GM18867 (cell line): ENCODE measurements around the gene NLRP12.
"Not testable (repeated sequence)": the region's sequence is repeated elsewhere in the genome, so short reads cannot be mapped to it uniquely, and the experiment has no call there.

Experiments
- ATAC-seq: cut with Tn5 transposase; IDR thresholded peaks from one replicate; pipeline ENCODE4 v1.9.1; 2021; ENCODE audit warnings: mild to moderate bottlenecking, moderate library complexity; ENCODE audit not compliant: unreplicated experiment

Gene NLRP12

DNA sequence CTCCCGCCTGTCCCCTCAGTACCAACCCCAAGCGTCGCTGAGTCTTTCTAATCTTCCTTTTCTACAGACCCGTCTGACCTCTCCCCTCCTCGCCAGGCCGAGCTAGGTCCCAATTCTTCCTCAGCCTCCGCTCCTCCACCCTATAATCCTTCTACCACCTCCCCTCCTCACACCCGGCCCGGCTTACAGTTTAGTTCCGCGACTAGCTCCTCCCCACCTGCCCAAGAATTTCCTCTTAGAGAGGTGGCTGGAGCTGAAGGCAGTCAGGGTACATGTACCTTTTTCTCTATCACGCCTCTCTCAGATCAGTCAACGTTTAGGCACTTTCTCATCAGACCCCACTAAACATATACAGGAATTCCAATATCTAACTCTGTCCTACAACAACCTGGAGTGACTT is 8.7 kb upstream of the NLRP12 start:
- ATAC-seq = not testable (repeated sequence)

DNA sequence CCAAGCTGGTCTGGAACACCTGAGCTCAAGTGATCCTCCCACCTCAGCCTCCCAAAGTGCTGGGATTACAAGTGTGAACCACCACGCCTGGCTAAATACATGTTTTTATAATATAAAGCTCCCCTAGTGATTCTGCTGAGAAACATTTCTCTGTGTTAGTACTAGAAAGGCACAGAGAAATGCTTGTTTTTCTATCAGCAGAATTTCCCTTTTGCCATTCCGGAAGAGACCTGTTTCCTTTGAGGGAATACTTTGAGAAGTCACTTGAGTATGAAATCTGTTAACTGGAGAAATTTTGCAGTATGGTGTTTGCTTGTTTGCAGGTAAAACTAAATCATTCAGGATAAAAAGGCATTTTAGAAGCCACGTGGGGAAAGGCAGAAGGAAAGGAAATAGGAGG is 4.4 kb upstream of the NLRP12 start:
- no peak for ATAC-seq

DNA sequence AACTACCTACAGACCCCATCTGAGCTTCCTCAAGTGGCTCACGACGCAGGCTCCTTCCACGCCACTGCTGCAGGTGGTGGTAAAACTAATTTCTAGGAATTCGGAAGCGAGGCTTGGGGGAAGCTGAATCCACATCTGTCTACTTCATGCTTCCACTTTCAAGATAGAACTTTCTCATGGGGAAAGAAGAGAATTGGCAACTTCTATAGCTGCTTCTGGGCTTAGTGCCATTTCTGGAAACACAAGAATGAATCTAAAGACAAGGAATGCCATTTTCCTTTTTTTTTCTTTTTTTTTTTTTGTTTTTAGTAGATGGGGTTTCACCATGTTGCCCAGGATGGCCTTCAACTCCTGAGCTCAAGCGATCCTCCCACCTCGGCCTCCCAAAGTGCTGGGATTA is 2.8 kb upstream of the NLRP12 start:
- no peak for ATAC-seq

DNA sequence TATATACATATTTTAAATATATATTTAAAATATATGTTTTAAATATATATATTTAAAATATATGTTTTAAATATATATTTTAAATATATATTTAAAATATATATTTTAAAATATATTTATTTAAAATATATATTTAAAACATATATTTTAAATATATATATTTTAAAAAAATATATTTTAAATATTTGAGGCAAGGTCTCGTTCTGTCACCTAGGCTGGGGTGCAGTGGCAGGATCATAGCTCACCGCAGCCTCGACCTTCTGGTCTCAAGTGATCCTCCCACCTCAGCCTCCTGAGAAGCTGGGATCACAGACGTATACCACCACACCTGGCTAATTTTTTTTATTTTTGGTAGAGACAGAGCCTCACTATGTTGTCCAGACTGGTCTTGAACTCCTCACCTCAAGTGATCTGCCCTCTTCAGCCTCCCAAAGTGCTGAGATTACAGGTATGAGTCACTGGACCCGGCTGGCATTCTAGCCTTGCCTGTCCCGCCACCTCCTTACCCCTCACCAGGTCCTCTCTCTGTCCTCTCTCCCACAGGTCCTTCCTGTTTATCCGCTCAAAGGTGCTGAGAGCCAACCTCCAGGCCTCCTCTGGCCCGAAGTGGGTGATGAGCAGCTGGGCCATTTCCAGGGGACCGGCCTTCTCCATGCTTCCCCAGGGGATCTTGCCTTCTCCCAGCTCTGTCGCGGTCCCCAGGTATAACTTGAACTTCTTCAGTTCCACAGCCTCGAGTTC is 564 bp downstream of the NLRP12 start:
- no peak for ATAC-seq

DNA sequence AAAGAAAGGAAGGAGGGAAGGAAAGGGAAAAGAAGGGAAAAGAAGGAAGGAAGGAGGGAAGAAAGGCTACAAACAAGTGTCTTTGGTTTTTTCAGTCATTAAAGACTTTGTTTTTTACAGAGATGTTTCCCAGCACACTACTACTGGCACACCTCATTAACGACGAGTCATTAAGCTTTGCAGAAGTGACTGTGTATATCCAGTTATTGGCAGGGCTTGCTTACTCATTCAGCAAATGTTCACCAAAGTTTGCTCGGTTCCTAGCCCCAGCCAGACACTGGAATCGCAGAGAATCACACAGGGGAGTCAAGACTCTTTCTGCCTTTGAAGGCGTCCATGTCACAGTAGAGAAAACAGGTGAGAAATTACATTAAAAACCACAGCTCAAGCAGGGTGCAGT is 4.3 kb downstream of the NLRP12 start:
- ATAC-seq = no peak

DNA sequence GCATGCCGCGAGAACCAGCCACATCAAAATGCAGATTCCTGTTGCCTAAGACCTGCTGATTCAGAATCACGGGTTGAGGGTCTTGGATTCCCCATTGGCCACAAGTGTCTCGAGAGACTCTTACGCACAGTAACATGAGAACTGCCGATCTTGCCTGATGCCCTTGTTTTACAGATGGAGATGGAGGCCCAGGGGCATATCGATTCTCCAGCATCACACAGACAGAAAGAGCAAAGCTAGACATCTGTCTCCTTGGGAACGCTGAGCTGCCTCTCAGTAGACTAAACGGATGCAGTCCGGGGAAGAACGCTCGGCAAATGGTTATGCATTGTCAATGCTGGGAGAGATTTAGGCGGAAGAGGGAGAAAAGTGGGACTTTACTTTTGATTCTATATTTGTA is 5.4 kb downstream of the NLRP12 start:
- ATAC-seq = no peak

DNA sequence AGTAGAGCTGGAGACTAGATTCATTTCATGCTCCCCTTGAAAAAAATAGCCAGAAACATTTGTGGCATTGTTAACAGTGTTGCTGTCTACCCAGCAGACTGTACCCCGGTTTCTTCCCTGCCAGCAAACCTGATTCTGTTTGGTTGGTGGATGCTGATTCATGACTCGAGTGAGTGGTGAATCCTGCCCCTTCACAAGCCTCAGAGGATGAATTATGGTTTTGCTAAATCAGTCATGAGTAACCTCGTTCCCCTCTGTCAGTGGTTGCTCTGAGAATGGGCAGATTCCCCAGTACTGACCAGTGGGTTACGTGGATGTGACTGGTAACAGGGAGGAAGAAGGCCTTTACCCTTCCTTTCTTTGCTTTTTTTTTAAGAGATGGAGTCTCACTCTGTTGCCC is 10.1 kb downstream of the NLRP12 start:
- no peak for ATAC-seq

DNA sequence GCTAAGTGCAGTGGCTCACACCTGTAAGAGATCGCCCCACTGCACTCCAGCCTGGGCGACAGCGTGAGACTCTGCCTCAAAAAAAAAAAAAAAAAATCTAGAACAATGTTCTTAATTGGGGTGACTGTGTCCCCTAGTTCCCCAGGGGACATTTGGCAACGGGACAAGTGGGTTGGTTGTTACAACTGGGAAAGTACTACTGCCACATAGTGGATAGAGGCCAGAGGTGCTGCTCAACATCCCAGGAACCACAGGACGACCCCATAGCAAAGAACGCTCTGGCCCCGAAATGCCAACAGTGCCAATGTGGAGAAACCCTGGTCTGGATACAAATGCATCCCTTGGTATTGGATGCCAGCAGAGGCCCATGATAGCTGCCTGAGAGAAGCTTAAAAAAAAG is 11.8 kb downstream of the NLRP12 start:
- ATAC-seq = no peak

DNA sequence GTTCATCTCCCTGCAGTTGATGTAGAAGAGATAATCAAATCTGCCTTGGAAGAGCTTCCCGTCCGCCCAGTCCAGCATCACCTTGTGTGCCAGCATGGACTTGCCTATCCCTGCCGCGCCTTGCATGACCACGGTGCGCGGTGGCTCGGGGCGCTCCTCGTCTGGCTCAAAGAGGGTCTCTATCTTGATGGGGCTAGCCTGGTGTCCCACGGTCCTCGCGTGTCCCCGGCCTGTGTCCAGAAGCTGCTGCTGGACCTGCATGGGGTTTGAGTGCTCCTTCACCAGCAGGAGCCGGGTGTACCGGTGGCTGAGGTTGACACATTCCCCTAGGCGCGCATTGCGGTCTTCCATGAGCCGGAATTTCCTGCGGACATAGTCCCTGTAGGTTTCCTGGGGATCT is 13.2 kb downstream of the NLRP12 start:
- ATAC-seq = no peak

DNA sequence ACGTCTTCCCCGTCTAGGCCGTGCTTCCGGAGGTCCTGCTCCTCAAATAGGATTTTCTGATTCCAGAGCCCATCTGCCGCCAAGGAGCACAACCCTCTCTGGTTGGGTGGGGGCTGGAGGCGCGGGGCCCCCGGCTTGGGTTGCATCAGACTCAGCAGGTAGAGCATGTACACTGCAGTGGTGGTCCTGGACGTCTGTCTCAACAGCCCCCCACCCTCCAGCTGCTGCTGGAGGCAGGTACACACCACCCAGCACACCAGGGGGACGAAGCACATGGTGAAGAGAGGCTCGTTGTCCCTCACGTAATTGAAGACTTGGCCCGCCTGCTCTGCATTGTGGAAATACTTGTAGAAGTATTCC is 13.9 kb downstream of the NLRP12 start:
- ATAC-seq = no peak

DNA sequence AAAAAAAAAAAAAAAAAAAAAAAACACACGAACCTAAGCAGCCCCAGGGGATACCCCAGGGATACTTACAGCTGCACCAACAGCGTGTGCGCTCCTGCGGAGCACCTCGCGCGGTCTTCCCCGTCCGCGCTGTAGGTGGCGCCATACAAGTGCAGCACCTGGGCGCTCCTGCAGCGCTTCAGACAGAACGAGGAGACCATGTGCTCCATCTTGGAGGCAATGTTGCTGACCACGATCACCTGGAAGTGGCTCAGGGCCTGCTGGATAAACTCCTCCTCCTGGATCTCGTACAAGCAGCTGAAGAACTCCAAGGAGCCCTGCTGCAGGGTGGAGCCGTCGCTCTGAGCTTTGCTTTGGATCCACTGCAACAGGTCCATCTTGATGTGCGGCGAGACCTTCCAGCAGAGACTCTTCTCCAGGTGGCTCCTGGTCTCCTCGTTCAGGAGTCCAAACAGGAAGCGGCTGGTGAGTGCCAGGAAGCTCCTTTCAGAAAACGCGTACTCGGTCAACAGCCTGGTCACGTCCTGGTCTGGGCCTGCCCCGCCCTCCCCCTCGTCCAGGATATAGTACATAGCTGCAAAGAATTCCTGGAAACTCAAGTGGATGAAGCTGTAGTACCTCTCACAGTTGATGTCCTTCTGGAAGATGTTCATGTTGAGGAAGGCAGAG is 14.5 kb downstream of the NLRP12 start:
- ATAC-seq = no peak

DNA sequence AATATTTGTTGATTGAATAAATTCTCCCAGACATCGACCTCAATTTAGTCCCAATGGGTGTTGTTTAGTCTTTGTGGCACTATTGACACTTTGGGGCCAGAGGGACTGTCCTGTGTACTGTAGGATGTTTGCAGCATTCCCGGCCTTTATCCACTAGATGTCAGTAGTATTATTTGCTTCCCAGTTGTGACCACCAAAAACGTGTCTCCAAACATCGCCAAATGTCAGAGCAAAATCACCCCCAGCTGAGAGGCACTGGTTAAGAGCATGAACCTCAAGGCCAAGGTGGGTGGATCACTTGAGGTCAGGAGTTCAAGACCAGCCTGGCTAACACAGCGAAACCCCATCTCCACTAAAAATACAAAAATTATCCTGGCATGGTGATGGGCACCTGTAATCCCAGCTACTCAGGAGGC is 15.4 kb downstream of the NLRP12 start:
- no peak for ATAC-seq

DNA sequence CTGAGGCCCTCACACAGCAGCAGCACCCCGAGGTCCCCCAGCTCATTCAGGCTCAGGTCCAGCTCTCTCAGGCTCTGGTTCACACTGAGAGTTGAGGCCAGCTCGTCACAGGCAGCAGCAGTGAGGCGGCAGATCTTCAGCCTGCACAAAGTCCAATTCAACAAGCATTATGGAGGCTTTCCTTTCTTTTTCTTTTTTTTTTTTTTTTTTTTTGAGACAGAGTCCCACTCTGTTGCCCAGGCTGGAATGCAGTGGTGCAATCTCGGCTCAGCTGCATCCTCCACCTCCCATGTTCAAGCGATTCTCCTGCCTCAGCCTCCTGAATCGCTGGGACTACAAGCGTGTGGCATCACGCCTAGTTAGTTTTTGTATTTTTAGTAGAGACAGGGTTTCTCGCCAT is 22.9 kb downstream of the NLRP12 start:
- no peak for ATAC-seq

DNA sequence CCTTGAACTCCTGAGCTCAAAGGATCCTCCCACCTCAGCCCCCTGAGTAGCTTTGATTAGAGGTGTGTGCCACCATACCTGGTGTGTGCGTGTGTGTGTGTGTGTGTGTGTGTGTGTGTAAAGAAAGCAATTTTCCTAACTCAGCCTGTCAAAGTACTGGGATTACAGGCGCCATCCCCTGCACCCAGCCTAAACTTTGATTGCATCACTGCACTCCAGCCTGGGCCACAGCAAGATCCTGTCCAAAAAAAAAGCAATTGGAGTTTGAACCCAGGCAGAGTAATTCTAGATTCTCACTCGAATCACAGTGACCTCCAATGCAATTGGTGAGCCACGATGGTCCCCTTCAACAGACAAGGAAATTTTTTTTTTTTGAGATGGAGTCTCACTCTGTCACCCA is 29.1 kb downstream of the NLRP12 start:
- no peak for ATAC-seq

DNA sequence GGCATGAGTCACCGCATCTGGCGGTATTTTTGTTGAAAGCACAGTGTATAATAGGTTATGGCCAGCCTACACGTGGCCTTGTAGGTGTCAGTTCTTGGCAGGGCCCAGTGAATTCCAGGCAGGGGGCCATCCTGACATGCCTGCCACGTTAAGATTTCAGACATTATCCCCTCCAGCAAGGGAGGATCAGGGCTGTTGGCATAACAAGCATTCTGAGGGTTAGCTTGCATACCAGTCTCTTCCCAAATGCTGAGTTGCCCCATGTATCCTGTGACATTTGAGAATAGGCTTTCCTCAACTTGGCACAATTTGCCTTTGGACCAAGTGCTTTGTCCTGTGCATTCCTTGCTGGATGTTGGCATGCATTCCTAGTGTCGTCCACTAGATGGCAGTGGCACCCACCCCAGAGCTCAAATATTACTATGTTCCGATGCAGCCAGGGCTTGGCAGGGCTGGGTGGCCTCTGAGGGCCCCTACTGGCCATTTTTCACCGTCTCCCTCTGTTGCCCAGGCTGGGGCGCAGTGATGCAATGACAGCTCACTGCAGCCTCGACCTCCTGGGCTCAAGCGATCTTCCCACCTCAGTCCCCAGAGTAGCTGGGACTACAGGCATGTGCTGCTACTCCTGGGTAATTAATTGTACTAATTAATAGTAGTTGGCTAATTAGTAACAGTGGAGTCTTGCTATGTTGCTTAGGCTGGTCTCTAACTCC is 31.2 kb downstream of the NLRP12 start:
- ATAC-seq = peak; percentile 92

DNA sequence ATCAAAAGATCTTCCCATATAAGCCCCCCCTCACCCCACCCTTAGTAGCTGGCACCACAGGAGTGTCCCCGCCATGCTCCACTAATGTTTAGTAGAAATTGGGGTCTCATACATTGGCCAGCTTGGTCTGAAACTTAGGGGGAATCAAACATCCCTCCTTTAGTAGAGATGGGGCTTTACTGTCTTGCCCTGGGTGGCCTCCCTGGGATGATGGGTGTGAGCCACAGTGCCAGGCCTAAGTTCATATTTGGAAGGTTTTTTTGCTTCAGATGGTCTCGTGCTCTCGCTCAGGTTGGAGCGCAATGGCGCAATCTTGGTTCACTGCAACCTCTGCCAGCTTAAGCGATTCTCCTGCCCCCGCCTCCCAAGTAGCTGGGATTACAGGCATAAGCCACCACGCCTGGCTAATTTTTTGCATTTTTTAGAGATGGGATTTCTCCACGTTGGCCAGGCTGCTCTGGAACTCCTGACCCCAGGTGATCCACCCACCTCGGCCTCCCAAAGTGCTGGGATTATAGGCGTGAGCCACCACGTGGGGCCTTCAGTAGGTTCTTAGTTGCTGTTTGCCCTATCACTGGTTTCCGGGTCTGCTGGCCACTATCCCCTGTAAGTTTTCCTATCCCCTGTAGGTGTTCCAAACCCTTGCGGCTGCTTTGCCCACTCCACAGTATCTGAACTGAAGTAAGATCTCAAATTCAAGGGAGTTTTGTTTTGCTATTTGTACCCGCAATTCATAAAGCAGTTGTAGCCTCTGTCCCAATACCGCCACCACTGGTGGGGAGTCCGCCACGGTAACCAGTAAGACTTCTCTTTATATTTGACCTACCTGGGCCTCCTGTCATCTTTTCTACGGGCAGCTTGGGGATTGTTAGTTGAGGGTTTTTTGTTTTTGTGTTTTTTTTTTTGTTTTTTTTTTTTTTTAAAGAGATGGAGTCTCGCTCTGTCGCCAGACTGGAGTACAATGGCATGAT is 34.1 kb downstream of the NLRP12 start:
- ATAC-seq = no peak

DNA sequence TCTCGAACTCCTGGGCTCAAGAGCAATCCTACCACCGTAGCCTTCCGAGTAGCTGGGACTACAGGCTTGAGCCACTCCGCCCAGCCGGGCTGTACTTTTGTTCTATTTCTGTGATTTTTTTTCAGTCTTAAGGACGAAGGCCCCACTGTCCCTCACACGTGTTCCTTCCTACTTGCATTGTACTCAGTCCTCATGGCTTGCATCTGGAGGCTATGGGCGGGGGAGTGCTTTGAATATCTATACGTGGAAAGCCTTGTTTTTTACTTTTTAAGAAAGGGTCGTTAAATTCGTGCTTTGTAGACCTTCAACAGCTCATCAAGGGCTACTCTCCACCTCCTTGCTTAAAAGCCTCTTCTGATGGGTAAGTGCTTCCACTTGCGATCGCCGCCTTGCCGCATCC is 36.8 kb downstream of the NLRP12 start:
- ATAC-seq = no peak

DNA sequence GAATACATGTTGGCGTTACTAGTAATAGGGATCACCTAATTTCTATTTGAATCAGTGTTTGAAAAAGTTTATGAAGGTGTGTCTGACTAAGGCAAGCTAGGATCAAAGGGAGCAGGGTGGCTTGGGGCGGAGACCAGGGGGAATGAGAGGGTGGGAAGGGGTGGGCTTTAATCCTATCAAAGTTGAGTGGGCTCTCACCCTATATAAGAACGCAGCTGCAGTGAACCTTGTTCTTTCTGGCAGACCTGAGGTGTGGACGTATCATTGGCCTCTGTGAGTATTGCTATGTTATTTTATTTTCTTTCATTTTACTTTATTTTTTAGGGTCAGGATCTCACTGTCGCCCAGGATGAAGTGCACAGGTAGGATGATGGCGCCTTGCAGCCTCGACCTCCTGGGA is 37.4 kb downstream of the NLRP12 start:
- no peak for ATAC-seq

DNA sequence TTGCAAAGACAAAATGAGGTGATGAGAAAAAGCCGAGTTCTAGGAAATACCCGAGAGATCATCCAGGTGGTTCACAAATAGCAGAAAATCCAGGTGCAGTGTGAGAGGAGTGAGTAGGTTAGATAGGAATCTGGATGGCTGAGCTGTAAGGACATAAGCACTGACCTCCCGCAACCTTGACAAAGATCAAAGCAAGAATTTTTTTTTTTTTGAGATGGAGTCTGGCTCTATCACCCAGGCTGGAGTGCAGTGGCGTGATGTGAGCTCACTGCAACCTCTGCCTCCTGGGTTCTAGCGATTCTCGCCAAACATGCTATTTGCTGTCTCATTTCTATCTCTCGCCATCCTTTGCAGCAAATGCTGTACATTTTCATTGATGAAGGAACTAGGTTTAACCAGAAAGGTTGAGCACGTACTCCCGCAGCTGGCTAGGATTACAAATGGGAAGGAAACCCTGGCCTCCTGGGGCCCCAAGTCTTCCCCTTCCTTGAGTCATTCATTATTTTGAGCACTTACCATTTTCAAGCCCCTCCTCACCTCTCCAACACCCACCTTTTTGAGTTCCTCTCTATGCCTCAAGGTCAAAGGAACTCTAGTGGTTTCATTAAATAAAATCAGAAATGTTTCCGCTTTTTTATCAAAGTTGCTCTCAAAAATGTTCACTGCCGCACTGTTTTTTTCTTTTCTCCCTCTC is 38.8 kb downstream of the NLRP12 start:
- ATAC-seq = no peak

DNA sequence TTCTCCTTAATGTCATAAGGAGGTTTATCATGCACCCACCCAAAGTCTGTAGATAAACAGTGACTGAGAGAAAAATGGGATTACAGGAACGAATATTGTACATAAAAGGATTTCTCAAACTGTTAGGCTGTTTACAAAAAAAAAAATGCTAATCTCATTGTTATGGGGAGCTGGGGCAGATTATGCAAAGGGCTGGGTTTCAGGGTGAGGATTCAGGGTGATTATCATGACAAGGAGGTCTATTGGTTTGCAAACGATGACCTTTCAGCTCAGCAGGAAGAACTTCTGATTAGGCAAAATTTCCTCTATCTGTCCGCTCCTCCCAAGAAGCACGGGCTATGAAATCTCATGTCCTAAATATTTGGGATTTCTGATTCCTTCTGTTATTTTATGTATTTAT is 41.4 kb downstream of the NLRP12 start:
- no peak for ATAC-seq
